Stimulated activated CD8-positive, alpha-beta memory T cell treated with anti-CD3 and anti-CD28 coated beads, Interleukin-12 subunit alpha, Interleukin-12 subunit beta, amount 100 ng/mL, for 24 hours (primary cell): ENCODE results near the gene NMT1.

Experiments used
- DNase-seq: peaks from one replicate; pipeline ENCODE4 v3.0.0-alpha.2; 2020; ENCODE audit errors: extremely low read depth

The NMT1 gene

DNA sequence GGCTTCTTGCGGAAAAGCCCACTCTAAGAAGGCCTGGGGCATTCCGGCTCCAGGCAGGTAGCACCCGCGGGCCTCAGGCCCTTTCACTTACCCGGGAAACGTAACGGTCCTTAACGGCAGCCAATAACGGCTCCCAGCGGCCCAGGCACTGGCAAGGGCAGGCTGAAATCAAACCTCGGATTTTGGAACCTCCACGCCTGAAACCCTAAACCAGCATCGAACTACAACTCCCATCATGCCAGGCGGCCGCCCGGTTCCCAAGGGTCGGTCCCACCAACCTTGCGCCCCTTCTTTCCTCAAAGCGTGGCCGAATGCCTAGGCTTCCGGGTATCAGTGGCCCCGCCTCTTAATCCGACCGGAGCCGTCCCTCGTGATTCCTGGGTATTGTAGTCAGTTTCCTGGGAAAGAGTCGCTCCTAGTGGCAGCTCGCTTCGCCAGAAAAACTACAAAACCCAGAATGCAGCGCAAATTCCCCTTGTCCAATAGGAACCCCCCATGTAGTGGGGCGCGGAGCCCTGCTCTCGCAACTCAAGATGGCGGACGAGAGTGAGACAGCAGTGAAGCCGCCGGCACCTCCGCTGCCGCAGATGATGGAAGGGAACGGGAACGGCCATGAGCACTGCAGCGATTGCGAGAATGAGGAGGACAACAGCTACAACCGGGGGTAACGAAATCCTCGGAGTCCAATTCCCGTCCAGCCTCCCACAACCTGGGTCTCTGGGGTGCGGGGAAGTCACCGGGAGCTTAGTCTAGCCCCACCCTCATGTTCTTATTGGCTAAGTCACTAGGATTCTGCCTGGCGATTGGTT is at the start of gene NMT1:
NMT1 (plus strand) TSS at position 521 of the 809 bp plus-strand sequence; CDS start at position 534, 13 bp downstream.
- DNase-seq = peak; percentile 87

DNA sequence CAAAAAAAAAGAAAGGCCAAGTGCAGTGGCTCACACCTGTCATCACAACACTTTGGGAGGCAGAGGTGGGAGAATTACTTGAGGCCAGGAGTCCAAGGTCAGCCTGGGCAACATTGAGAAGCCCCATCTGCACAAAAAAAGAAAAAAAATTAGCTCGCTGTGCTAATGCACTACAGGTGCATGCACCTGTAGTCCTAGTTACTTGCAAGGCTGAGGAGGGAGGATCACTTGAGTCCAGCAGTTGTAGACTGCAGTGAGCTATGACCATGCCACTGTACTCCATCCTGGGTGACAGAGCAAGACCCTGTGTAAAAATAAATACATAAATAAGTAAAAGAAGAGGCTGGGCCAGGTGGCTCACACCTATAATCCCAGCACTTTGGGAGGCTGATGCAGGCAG is 49.4 kb upstream of the NMT1 start:
- no peak for DNase-seq

- DNase-seq = no peak
Measured at GRCh38 chr17:45013021-45013997, 47.8 kb upstream of the NMT1 start.

DNA sequence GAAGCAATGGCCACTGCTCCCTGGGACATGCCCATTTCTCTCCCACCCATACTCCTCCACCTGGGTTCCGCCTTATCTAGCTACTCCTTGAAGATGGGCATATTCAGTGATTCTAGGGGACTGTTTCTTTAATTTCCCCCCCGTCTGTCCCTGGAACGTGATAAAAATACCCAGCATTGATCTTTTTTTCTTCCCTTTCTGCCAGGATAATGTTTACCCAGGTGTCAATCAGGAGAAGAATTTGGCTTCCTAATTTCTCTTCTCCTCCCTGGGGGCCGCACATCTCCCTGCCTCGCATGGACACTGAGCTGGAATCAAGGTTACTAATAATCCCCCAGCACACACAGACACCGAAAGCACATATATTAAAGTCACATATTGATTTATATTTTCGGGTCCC is 44.9 kb upstream of the NMT1 start:
- no peak for DNase-seq

DNA sequence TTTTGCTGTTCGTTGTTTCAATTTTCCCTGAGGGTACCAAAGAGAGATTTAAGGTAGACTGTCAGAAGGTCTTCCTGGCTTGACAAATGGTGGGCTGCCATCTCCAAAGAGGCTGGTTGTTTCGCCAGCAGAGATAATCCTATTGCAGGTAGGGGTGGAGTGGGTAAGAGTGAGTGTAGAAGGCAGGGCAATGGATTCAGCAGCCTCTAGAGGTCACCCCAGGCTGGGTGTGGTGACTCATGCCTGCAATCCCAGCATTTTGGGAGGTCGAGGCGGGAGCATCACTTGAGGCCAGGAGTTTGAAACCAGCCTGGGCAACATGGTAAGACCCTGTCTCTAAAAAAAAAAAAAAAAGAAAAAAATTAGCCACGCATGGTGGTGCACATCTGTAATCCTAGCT is 44.3 kb upstream of the NMT1 start:
- DNase-seq = no peak

DNA sequence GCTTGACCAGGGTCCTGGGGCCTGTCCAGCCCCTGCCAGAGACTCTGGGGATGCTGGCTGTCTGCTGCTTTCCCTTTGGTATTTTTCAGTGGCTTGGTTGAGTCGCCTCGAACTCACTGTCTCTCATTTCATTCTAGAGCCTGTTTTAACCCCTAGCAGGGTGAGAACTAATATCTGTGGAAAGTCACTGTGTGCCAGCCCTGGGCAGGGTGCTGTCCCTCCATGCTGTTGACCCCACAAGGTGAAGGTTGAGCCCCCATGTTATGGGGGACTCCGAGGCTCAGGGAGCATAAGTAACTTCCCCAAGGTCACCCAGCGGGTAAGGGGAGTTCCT is 42.6 kb upstream of the NMT1 start:
- no peak for DNase-seq

DNA sequence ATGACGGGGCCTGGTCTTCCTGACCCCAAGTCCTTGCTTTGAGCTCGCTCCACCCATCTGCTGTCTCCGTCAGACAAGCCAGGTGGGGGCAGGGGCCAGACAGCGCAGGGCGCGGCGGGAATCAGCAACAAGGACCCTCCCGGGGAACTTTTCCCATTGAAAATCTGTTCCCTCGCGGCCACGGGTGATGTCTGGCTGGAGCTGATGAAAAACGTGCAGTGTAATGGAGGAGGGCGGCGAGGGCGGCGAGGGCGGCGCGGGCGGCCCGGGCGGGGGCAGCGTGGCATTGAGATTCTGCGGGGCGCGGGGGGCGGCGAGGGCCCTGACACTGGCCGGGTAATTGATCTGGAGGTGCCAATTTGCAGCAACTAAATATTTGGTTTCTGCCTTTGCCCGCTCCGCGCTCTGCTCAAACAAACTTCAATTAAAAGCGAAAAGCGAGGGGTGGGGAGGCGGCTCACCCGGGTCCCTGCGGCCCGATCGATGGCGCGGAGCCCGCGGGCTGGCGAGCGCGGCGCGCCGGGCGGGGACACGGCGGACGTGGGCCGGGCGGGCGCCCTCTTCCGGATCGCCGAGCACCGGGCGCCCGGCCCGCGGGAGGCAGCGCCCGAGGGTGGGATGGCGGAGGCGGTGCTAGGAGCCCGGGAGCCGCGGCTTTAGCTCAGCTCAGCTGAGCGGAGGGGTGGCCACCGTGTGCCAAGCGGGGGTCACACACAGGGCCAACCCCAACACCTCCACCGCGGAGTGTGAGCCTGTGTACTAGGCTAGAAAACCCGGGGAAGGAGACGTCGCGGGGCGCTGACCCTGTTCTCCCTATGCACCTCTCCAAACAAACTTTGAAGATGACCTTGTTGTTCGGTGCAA is 42.0 kb upstream of the NMT1 start:
- DNase-seq = no peak

GRCh38 chr17:45020354-45021138 is 40.6 kb upstream of the NMT1 start:
- no peak for DNase-seq

DNA sequence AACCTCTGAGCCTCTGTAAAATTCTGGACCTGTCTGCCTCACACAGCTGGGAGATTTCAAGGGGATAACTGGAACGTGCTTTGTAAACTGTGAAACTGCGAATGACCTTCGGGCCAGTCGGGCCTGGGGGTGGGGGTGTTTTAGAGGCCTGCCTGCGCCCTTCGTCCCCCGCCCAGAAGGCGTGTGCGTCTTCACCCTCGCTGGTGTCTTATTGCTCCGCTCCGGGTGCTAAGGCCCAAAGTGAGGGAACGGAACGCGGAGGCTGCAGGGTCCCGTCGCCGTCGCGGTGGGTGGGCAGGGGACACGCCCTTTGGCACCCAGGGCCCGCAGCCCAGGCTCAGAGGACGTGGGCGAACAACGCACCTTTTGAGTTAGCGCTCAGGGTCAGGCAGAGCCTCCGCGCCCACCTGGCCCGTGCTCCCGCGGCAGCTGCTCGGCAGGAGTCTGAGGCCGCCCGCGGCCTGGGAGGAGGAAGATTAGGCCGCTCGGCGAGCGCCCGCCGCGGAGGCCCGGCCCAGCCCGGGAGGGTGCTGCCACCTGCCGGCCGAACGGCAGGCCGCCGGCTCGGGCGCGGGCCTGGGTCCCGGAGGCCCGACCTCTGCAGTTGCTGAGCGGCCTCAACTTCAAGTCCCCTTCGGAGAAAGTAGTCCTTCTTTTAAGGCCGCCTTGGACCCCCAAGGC is 39.4 kb upstream of the NMT1 start:
- peak; percentile 23 for DNase-seq

- no peak for DNase-seq
Measured at GRCh38 chr17:45022288-45022648, 38.8 kb upstream of the NMT1 start.

DNA sequence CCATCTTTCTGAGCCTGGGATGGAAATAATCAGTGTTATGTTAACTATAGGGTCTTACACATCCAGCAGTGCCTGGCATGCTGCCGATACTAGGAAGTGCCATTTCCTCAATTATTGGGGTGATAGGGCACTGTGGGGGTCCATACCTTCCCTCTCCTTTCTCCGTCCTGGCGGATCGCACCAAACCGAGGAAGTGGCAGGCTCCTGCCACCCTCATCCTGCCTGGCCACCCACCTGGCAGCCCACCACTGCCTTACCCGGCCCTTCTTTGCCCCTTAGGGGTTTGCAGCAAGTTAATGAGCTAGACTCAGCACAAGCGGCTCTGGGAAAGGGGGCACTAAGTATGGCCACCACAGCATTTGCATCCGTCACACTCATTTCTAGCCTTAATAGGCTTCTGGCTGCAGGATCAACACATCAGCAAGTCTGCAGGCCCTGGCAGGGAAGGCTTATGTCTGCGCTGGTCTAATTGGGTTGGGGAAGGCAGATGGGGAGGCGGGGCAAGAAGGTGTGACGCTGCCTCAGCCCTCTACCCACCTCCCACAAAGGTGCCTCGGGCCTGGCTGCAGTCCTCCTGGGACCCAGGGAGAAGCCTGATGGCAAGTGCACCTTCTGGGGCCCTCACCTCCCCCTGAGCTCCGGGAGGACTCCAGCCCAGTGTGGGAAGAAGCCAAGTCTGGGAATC is 38.3 kb upstream of the NMT1 start:
- DNase-seq = no peak

DNA sequence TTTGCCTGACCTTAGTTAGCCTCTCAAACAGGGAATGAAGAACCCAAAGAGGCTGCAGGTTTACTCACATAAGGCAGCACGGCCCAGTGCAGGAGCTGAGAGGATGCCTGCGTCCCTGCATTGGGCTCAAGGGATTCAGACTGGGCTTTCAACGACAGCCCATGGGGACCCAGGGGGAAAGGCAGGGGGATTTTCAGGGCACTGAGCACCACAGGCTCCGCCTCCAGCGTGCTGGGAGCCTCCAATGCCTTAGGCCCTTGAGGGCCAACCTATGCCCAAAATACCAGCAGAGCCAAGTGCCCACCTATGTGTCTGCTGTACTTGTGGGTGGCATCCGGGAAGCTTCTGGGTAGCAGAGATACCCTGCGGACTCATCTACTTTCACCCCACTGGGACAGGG is 32.0 kb upstream of the NMT1 start:
- no peak for DNase-seq

DNA sequence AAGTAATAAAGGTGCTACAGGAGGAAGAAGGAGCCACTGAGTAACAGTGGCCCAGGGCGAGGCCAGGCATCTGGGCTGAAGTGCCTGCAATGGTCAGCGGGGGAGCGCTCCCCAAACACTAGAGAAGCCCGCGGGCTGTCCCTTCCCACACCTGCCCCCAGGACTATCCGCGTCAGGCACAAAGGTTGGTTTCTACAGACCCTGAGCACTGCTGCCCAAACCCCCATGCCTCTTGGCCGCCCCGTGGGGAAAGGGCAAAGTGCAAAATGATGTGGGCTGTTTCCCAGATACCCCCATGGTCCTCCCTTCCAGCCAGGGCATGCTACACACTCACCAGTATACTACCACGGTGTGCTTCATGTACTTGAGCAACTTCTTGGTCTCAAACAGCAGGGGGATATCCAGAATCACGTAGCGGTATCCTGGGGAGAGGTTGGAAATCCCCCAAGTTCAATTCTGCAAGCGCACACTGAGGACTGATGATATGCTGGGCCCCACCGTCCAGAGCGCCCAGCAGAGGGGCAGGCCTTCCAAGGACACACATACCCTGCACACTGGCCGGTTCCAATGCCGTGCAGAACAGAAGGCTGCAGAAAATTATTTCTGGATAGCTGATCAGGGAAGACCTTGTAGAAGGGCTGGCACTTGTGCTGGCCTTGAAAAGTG is 31.2 kb upstream of the NMT1 start:
- DNase-seq = no peak

DNA sequence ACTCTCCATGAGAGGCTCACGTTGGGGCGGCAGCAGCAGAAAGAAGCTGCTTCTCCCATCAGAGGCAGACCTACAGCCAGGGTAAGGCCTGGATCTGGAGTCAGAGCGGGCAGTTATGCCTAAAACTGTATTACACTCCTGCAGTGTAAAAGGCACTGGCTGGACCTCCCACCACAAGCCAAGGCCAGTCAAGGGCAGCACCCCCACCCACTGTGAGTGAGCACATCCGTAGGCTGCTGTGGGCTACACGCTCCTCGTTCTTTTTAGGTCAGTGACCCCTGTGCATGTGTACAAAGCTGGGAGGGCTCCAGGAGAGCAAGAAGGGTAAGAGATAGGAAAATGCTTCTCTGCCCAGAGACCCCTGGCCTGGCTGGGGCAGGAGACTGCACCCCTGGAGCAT is 30.4 kb upstream of the NMT1 start:
- DNase-seq = no peak

DNA sequence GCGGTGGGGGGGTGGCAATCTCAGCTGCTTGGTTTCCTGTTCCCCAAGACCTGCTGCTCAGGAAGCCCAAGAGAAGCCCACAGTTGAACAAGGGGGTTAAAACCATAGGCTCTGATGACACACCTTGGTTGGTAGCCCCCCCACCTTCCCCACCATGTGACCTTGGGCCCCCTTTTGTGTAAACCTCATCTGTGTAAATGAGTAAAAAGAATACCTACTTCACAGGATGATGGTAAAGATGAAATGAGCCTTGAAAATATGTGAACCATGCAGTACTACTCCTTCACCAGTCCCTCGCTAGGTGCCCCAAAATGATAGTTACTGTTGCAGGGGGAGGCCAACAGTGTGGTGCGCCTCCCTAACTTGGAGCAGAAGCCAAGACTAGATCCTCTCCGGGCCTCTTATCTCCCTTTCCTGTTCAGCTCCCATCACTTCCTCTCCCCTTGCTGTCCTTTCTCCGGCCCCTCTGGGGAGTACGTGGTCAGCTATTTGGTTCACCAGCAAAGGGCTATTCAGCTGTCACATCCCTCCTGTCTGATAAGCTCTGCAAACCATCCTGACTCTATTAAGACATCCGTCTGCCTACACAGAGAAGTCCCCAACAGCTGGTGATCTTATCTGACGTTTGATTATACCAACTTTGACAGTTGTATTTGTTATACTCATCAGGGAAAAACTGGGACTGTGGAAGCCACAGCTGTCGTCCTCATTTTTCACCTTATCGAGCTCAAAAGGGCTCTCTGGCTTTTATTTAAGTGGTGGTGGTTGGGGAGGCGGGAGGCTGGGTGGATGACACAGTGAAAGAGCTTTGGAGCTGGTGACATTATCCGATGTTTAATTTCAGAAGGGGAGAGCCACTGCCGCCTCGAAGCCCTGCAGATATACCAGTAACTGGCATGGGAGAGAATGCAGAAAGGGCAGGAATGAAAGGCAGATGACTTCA is 29.6 kb upstream of the NMT1 start:
- no peak for DNase-seq

GRCh38 chr17:45032174-45032541 is 29.0 kb upstream of the NMT1 start:
- no peak for DNase-seq

DNA sequence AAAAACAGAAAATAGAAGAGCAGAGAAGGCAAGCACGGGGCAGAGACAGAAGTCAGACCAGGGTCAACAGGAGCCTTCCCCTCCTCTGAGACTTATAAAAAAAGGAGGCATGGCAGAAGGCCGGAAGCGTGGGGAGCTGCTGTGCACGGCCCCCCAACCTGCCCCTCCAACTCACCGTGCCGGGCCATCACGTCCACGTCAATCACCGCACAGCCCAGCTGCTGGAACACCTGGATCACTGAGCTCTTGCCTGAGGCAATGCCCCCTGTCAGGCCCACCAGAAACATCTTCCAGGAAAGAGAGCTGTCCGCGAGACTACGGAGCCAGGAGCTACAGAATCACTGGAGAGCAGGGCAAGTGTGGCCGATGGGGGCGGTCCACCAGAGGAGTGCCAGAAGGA is 26.5 kb upstream of the NMT1 start:
- no peak for DNase-seq

DNA sequence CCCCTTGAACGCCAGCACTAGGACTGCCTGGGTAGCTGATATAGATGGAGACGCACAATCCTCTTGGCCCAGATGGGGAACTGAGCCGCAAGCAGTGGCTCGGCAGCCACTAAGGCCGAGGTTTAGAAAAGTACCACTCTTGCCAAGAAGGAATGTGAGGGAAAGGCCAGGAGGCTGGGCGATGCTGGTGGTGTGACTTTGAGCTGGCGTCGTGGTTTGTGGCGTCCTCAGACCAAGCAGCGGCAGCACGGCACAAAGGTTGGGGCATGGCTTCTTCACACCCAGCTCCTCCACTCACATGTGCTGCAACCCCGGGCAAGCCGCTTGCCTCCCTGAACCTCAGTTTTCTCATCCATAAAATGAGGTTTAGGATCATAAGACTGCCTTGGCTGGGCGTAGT is 25.3 kb upstream of the NMT1 start:
- DNase-seq = no peak
